PC-9 (cell line): ENCODE results near the gene ABCD3.

Source experiments
- CTCF ChIP-seq: fragments of 200-600 bp; sonication (generic); conservative IDR thresholded peaks from 2 replicates; pipeline ENCODE4 v1.6.1; 2017; ENCODE audit warnings: mixed run types, antibody characterized with exemption, mild to moderate bottlenecking, moderate library complexity
- EZH2 ChIP-seq: fragments of 200-600 bp; sonication (generic); IDR thresholded peaks from 2 replicates; pipeline ENCODE4 v1.8.0; 2017; ENCODE audit warnings: antibody characterized with exemption, low read depth

DNA sequence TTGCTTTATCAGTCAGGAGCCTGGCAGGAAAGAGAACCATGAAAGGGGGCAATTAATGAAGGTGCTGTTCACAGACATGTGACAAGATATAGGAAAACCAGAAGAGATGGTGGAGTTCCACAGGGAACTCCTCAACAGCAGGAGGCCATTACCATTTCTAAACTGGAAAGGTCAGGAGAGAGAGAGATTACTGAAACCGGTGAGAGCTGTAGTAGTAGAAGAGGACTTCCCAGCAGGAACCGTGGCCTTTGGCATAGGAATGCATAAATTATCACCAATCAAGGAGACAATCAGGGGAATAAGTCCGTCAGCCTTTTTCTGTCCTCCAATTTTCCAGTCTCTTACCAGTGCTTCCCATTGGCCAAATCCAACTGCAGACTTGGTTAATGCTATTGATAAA, 23.0 kb upstream of the ABCD3 start:
- no peak for TF ChIP-seq CTCF
- TF ChIP-seq EZH2 = no peak
